Dorsolateral prefrontal cortex (tissue), 118 donors: ENCODE measurements around the gene KRTAP10-10. TPM values are rescaled to one million over a fixed set of nuclear protein-coding genes. Genes with fewer than 3 reads are reported as not detected.

Experiments
- total RNA-seq, 120 experiments: library from RNA; stranded (reverse); gene quantifications; one replicate each; pipeline versions ENCODE4 v1.2.3 to v1.2.4, GENCODE V29; 2022

KRTAP10-10 gene
- total RNA-seq, 120 experiments from 2014 or later = not detected

Other genes starting within 250 kb of the KRTAP10-10 start
- 1 to 10 TPM in 42 of 120 experiments, under 1 TPM in 78; 0.15 to 4.1 (median 0.88) TPM for gene LRRC3, start 181.8 kb upstream of the KRTAP10-10 start, total RNA-seq
- under 1 TPM in 1 of 120 experiments, not detected in 119; 0.31 TPM for gene KRTAP10-1, start 97.2 kb upstream of the KRTAP10-10 start, total RNA-seq
- 1 to 10 TPM in 2 of 120 experiments, under 1 TPM in 2, not detected in 116; 0.44 to 1.8 (median 1.1) TPM for gene KRTAP10-2, start 85.9 kb upstream of the KRTAP10-10 start, total RNA-seq
- gene KRTAP10-3, start 78.6 kb upstream of the KRTAP10-10 start, total RNA-seq = under 1 TPM in 3 of 120 experiments, not detected in 117; 0.53 to 0.59 (median 0.55) TPM
- not detected for gene KRTAP10-4, start 63.6 kb upstream of the KRTAP10-10 start, total RNA-seq
- gene KRTAP10-5, start 56.8 kb upstream of the KRTAP10-10 start, total RNA-seq = not detected
- gene KRTAP10-6, start 44.9 kb upstream of the KRTAP10-10 start, total RNA-seq = not detected
- gene KRTAP10-7, start 36.8 kb upstream of the KRTAP10-10 start, total RNA-seq = not detected
- gene KRTAP10-8, start 25.3 kb upstream of the KRTAP10-10 start, total RNA-seq = not detected
- not detected for gene KRTAP10-9, start 10.3 kb upstream of the KRTAP10-10 start, total RNA-seq
- not detected for gene KRTAP10-11, start 9.1 kb downstream of the KRTAP10-10 start, total RNA-seq
- gene KRTAP12-4, start 17.3 kb downstream of the KRTAP10-10 start, total RNA-seq = not detected
- not detected for gene KRTAP12-3, start 20.6 kb downstream of the KRTAP10-10 start, total RNA-seq
- not detected for gene KRTAP12-2, start 29.6 kb downstream of the KRTAP10-10 start, total RNA-seq
- gene KRTAP12-1, start 44.8 kb downstream of the KRTAP10-10 start, total RNA-seq = under 1 TPM in 1 of 120 experiments, not detected in 119; 0.91 TPM
- not detected for gene KRTAP10-12, start 59.8 kb downstream of the KRTAP10-10 start, total RNA-seq
- 1 to 10 TPM in 1 of 120 experiments, under 1 TPM in 66, not detected in 53; 0.12 to 1.0 (median 0.28) TPM for gene TSPEAR, start 74.2 kb downstream of the KRTAP10-10 start, total RNA-seq
- 100 to 1,000 TPM in 7 of 120 experiments, 10 to 100 TPM in 113; 62.2 to 111 (median 84.5) TPM for gene UBE2G2, start 164.5 kb downstream of the KRTAP10-10 start, total RNA-seq
- gene SUMO3, start 180.7 kb downstream of the KRTAP10-10 start, total RNA-seq = 100 to 1,000 TPM in 16 of 120 experiments, 10 to 100 TPM in 104; 44.1 to 127 (median 83.9) TPM
- gene PTTG1IP, start 236.3 kb downstream of the KRTAP10-10 start, total RNA-seq = 100 to 1,000 TPM in 67 of 120 experiments, 10 to 100 TPM in 53; 59.2 to 243 (median 103) TPM